Calu3 (cell line): ENCODE results near the gene SDK2. TPM values are rescaled to one million over a fixed set of nuclear protein-coding genes. Genes with fewer than 3 reads are reported as not detected.

ENCODE experiments used
- BruUV-seq: library from RNA; stranded (reverse); fragments of 400-500 nt; replicated peaks from 2 replicates; lab custom pipeline; 2021; lab: Mats Ljungman, UMichigan
- CTCF ChIA-PET: fragments of 300-600 bp; sonication (Branson Sonifier 250); formaldehyde crosslinking; loops from one replicate; lab custom pipeline; 2022; ENCODE audit warnings: antibody characterized with exemption; lab: Charles Lee
- DNase-seq: peaks from one replicate; pipeline ENCODE4 v3.0.0; 2022
- H3K27ac Mint-ChIP-seq: one replicate; pipeline ENCODE4 v1.8.0; 2022; ENCODE audit warnings: mixed read lengths; ENCODE audit not compliant: unreplicated experiment
- H3K27me3 Mint-ChIP-seq: one replicate; pipeline ENCODE4 v1.8.0; 2022; ENCODE audit warnings: mixed read lengths; ENCODE audit not compliant: unreplicated experiment
- H3K36me3 Mint-ChIP-seq: one replicate; pipeline ENCODE4 v1.8.0; 2022; ENCODE audit warnings: mild to moderate bottlenecking, moderate library complexity, mixed read lengths; ENCODE audit not compliant: insufficient read depth, unreplicated experiment
- H3K4me1 Mint-ChIP-seq: one replicate; pipeline ENCODE4 v1.8.0; 2022; ENCODE audit warnings: mild to moderate bottlenecking, low read depth, mixed read lengths; ENCODE audit not compliant: unreplicated experiment
- H3K4me3 Mint-ChIP-seq: one replicate; pipeline ENCODE4 v1.8.0; 2022; ENCODE audit warnings: mild to moderate bottlenecking, low read depth, moderate library complexity, mixed read lengths; ENCODE audit not compliant: unreplicated experiment
- H3K9me3 Mint-ChIP-seq: one replicate; pipeline ENCODE4 v1.8.0; 2022; ENCODE audit warnings: low read depth, mixed read lengths; ENCODE audit not compliant: unreplicated experiment
- intact Hi-C: fragments of 100-400 bp; cut with micrococcal nuclease; formaldehyde crosslinking; loops from one replicate; pipeline ENCODE4 v1.10.0; 2022; ENCODE audit not compliant: unreplicated experiment
- total RNA-seq: library from RNA; stranded (reverse); gene quantifications from 2 replicates; pipeline ENCODE4 v1.2.3, GENCODE V29; 2022
- TF ChIP-seq, protein P1 (sequence below): fragments of 200-600 bp; IDR thresholded peaks from one replicate; pipeline ENCODE4 v1.8.0; 2022; ENCODE audit warnings: antibody characterized with exemption; ENCODE audit not compliant: unreplicated experiment

The SDK2 gene
- total RNA-seq, 1 experiment from 2014 or later: not detected

DNA sequence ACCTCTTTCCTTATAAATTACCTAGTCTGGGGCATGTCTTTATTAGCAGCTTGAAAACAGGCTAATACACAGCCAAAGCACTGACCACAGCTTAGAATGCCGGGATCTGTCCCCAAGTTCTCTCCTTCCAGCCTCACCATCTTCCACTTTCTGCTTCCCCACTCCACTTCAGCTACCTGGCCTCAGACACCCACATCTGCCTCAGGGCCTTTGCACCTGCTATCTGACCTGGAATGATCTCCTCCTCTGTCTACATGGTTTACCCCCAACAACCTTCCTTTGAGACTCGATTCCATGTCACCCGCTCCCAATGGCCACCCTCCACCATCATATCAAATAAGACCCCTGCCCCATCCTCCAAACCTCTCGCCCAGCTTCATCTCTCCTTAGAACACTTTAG, 179.8 kb downstream of the SDK2 start:
- H3K27me3 Mint-ChIP-seq: peaks cover 37% of the 10 kb centered on the region
- intact Hi-C loops: no loop called here
- TF ChIP-seq, protein P1, sequence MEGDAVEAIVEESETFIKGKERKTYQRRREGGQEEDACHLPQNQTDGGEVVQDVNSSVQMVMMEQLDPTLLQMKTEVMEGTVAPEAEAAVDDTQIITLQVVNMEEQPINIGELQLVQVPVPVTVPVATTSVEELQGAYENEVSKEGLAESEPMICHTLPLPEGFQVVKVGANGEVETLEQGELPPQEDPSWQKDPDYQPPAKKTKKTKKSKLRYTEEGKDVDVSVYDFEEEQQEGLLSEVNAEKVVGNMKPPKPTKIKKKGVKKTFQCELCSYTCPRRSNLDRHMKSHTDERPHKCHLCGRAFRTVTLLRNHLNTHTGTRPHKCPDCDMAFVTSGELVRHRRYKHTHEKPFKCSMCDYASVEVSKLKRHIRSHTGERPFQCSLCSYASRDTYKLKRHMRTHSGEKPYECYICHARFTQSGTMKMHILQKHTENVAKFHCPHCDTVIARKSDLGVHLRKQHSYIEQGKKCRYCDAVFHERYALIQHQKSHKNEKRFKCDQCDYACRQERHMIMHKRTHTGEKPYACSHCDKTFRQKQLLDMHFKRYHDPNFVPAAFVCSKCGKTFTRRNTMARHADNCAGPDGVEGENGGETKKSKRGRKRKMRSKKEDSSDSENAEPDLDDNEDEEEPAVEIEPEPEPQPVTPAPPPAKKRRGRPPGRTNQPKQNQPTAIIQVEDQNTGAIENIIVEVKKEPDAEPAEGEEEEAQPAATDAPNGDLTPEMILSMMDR: no peak
- CTCF ChIA-PET: no interaction called here
- no peak for DNase-seq
- H3K27ac Mint-ChIP-seq: no peak overlapping the region
- H3K4me3 Mint-ChIP-seq: no peak overlapping the region
- no TSS peak for BruUV-seq
- H3K4me1 Mint-ChIP-seq: no peaks in the 10 kb centered on the region
- H3K36me3 Mint-ChIP-seq: no peaks in the 10 kb centered on the region
- H3K9me3 Mint-ChIP-seq: no peaks in the 10 kb centered on the region

GRCh38 chr17:73463821-73464220, 180.4 kb downstream of the SDK2 start:
- no peak for DNase-seq
- TF ChIP-seq, protein P1: no peak
- no TSS peak for BruUV-seq
- Mint-ChIP-seq H3K4me1 (no peaks in the 10 kb centered on the region), H3K9me3 (no peaks in the 10 kb centered on the region), H3K27me3 (peaks cover 44% of the 10 kb centered on the region), H3K36me3 (no peaks in the 10 kb centered on the region), H3K4me3 (no peak overlapping the region), H3K27ac (no peak overlapping the region)
- CTCF ChIA-PET: no interaction called here
- intact Hi-C loops: no loop called here

DNA sequence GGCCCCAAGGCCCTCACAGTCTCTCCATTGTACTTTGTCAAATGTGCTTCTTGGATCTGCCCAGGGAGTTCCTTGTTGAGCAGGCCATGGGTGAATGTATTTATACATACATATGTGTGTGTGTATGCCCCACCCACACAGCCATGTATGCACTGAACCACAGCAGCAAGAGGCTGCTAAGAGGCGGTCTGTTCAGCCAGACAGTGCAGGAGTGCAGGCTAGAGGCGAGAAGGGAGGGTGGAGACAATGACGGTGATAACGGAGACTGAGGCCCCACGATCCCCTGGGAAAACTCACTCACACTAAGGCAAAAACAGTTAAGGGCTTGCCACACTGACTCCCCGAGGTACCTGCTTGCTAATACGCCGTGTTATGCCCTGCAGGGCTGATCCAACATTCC, 181.4 kb downstream of the SDK2 start:
- CTCF ChIA-PET: no interaction called here
- Mint-ChIP-seq H3K27ac (no peak overlapping the region), H3K4me3 (no peak overlapping the region), H3K36me3 (no peaks in the 10 kb centered on the region), H3K27me3 (peaks cover 53% of the 10 kb centered on the region), H3K9me3 (no peaks in the 10 kb centered on the region), H3K4me1 (no peaks in the 10 kb centered on the region)
- no TSS peak for BruUV-seq
- TF ChIP-seq, protein P1: no peak
- intact Hi-C loops: no loop called here
- DNase-seq: no peak

DNA sequence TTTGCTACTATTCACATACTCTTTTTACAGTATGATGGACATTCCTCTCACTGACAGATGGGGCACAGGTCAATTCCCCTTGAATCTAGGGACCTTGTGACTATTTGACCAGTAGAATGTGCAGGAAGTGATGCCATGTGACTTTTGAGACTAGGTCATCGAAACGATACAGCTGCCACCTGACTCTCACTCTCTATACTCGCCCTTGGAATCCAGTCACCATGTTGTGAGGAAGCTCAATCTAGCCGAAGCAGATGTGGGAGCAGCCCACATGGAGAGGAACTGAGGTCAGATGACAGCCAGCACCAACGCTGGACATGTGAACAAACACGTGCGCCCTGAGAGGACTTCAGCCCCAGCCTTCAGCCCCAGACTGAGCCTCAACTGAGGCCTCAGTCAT, 184.3 kb downstream of the SDK2 start:
- Mint-ChIP-seq H3K27me3 (peaks cover 68% of the 10 kb centered on the region), H3K9me3 (no peaks in the 10 kb centered on the region), H3K4me1 (no peaks in the 10 kb centered on the region), H3K4me3 (no peak overlapping the region), H3K36me3 (no peaks in the 10 kb centered on the region), H3K27ac (no peak overlapping the region)
- TF ChIP-seq, protein P1: no peak
- CTCF ChIA-PET: no interaction called here
- BruUV-seq: no TSS peak
- intact Hi-C loops: no loop called here
- DNase-seq: no peak
